ENCODE measurements around the gene L3MBTL4.

GRCh38 chr18:6284761-6285160 lies 129.9 kb downstream of the L3MBTL4 start:
- TF ChIP-seq, protein P1, sequence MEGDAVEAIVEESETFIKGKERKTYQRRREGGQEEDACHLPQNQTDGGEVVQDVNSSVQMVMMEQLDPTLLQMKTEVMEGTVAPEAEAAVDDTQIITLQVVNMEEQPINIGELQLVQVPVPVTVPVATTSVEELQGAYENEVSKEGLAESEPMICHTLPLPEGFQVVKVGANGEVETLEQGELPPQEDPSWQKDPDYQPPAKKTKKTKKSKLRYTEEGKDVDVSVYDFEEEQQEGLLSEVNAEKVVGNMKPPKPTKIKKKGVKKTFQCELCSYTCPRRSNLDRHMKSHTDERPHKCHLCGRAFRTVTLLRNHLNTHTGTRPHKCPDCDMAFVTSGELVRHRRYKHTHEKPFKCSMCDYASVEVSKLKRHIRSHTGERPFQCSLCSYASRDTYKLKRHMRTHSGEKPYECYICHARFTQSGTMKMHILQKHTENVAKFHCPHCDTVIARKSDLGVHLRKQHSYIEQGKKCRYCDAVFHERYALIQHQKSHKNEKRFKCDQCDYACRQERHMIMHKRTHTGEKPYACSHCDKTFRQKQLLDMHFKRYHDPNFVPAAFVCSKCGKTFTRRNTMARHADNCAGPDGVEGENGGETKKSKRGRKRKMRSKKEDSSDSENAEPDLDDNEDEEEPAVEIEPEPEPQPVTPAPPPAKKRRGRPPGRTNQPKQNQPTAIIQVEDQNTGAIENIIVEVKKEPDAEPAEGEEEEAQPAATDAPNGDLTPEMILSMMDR (IDR thresholded peaks at IDR 0.05), result no peak
- TF ChIP-seq POLR2A (IDR thresholded peaks at IDR 0.05), result no peak
